Heart right ventricle (tissue), 16 donors: Measurements from ENCODE around the gene PTPRN2. TPM values are rescaled to one million over a fixed set of nuclear protein-coding genes. Genes with fewer than 3 reads are reported as not detected.

Source experiments
- ATAC-seq, 8 donors: fragments of 200-7000 bp; cut with Tn5 transposase; one replicate each; pipeline ENCODE4 v1.9.1; 2020; ENCODE audit warnings: mild to moderate bottlenecking in 8 of 8, moderate library complexity in 8 of 8, moderate number of reproducible peaks in 1 of 8
- DNase-seq, 2 donors: peaks; one replicate each; pipeline ENCODE4 v3.0.0-alpha.2; 2020
- H3K27ac ChIP-seq, 10 donors: fragments of 200-600 bp; sonication (generic) in 2 of 10; one replicate each; pipeline versions ENCODE4 v1.5.0 to v1.8.0; 2020 to 2022; ENCODE audit warnings: mild to moderate bottlenecking in 3 of 10
- H3K27me3 ChIP-seq, 7 donors: fragments of 200-600 bp; one replicate each; pipeline ENCODE4 v1.8.0; 2021 to 2022; ENCODE audit warnings: mild to moderate bottlenecking in 2 of 7
- H3K36me3 ChIP-seq, 9 donors: fragments of 200-600 bp; sonication (generic) in 1 of 9; one replicate each; pipeline versions ENCODE4 v1.5.0 to v1.8.0; 2020 to 2022; ENCODE audit warnings: mild to moderate bottlenecking in 2 of 9
- H3K4me1 ChIP-seq, 9 donors: fragments of 200-600 bp; sonication (generic) in 1 of 9; one replicate each; pipeline versions ENCODE4 v1.5.0 to v1.8.0; 2020 to 2022; ENCODE audit warnings: mild to moderate bottlenecking in 4 of 9
- H3K4me3 ChIP-seq, 10 donors: fragments of 200-600 bp; sonication (generic) in 2 of 10; one replicate each; pipeline versions ENCODE4 v1.5.0 to v1.8.0; 2020 to 2022; ENCODE audit warnings: mild to moderate bottlenecking in 7 of 10, moderate library complexity in 2 of 10
- H3K9me3 ChIP-seq, 11 donors: fragments of 200-600 bp in 10 of 11; sonication (generic) in 2 of 11; one replicate each; pipeline versions ENCODE4 v1.5.0 to v1.8.0; 2013 to 2022; ENCODE audit warnings: mild to moderate bottlenecking in 2 of 11, control low read depth in 1 of 11, moderate library complexity in 1 of 11
- CTCF ChIP-seq, 9 donors: fragments of 200-600 bp; sonication (generic) in 2 of 9; IDR thresholded peaks; one replicate each; pipeline versions ENCODE4 v1.5.0 to v1.8.0; 2021 to 2022; ENCODE audit warnings: antibody characterized with exemption in 9 of 9, mild to moderate bottlenecking in 5 of 9, moderate library complexity in 1 of 9
- WGBS, 2 donors: extraction: QIAGEN DNeasy Blood & Tissue Kit; methylation state at CpG; one replicate each; pipeline ENCODE4 v1.1.7; 2013; ENCODE audit warnings: inconsistent platforms in 1 of 2; 5-methylcytosine and 5-hydroxymethylcytosine counted together
- intact Hi-C, 10 donors: fragments of 100-400 bp; cut with DNase I; formaldehyde crosslinking; loops; one replicate each; pipeline versions ENCODE4 v1.11.1 to v1.14.2; 2022
- polyA plus RNA-seq, 2 donors: library from polyadenylated mRNA; stranded (reverse); fragments of 200-250 nt; gene quantifications; one replicate each; pipeline ENCODE4 v1.2.3, GENCODE V29; 2013
- total RNA-seq, 10 donors: library from RNA; stranded (reverse); fragmentation: NEBNext Ultra II Directional in 3 of 10; extraction: Animal tissue kit (Norgen Biotek cat#: 25700) in 3 of 10; gene quantifications; one replicate each; pipeline versions ENCODE4 v1.2.1 to v1.2.4, GENCODE V29; 2021 to 2023
- donor health status: Arrhythmogenic right ventricular cardiomyopathy.
- donor health status: ischemic (EF 13 %, LVEDD 7.1; RV severe dilation, severe dysfunction).
- donor health status: healthy with polysubstance abuse.
- donor health status: DM: no; HTN: yes; CAD: no.
- donor health status: DM: no; HTN: no; CAD: no.
- donor health status: ischemic (EF 25% LVEDD 6.9; RV normal size, moderate dysfunction).
- donor health status: ischemic (EF 25% LVEDD 5.7; RV mildly dilated, moderate dysfunction).
- donor health status: healthy.
- donor health status: DM: yes; HTN: yes; CAD: no.
- donor health status: Ischemic cardiomyopathy.
- donor health status: ischemic (EF 35%, LVEDD 5.7; RV mildly dilated, moderate dysfunction).
- donor health status: nonischemic (EF 11% LVEDD 7.7; RV severe dilation, severe dysfunction).
- donor health status: DM: yes; HTN: yes; CAD: no.
- donor health status: PGD.
- donor health status: ischemic (EF 29% LVEDD 5.4; RV normal size, mild dysfunction).
- donor health status: nonischemic (EF 23%, LVEDD 6.1; RV moderate dilation, normal function).

PTPRN2 gene
- total and polyA plus RNA-seq, 12 donors, result 0.82 to 1.8 (median 1.3) TPM

DNA sequence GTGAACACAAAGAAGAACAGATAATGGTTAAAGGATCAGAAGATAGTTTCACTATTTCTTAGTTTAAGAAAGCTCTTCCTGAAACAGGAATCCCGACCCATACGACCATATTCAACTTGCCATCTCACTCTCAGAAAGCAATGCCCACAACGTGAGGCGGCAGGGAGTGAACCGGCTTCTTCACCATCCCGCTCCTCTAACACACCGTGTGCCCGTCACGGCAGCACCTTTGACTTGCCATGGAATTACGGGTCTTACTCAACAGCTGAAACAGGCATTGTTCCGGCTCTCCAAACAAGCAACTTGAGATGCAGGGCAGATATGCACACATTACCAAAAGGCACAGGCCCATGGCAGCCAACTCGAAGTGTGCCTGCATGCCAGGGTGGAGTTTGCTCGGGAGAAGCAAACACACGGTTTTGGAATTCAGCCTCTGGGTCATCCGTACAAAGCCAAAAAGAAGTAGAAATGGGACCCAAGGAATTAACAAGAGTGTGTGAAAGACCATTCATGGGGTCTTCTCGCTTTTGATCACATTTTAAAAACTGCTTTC is 957.2 kb downstream of the PTPRN2 start:
- H3K4me1 ChIP-seq, result no peaks in the 10 kb centered on the region
- no peak for ATAC-seq
- 85 to 86% methylated on average over 16 of the region's 16 CpGs for WGBS, 2 donors
- no peak for DNase-seq
- H3K27me3 ChIP-seq, result peaks cover 0 to 26% (median 11%) of the 10 kb centered on the region in 7 donors
- no peaks in the 10 kb centered on the region for H3K36me3 ChIP-seq
- no peak for TF ChIP-seq CTCF (IDR thresholded peaks at IDR 0.05)
- no peaks in the 10 kb centered on the region for H3K9me3 ChIP-seq
- intact Hi-C loops, result no loop called here
- H3K4me3 ChIP-seq, result no peak overlapping the region
- H3K27ac ChIP-seq, result no peak overlapping the region

GRCh38 chr7:157628456-157628855 is 959.2 kb downstream of the PTPRN2 start:
- Histone ChIP-seq H3K36me3 (no peaks in the 10 kb centered on the region), H3K4me3 (no peak overlapping the region), H3K27ac (no peak overlapping the region), H3K4me1 (no peaks in the 10 kb centered on the region), H3K27me3 (peaks cover 0 to 13% (median 4%) of the 10 kb centered on the region in 7 donors), H3K9me3 (peaks cover 0 to 4% (median 0%) of the 10 kb centered on the region in 11 donors)
- intact Hi-C loops, result no loop called here
- WGBS, 2 donors, result 88% methylated on average over 12 of the region's 12 CpGs
- ATAC-seq (no peak), DNase-seq (no peak)
- TF ChIP-seq CTCF (IDR thresholded peaks at IDR 0.05), result no peak

DNA sequence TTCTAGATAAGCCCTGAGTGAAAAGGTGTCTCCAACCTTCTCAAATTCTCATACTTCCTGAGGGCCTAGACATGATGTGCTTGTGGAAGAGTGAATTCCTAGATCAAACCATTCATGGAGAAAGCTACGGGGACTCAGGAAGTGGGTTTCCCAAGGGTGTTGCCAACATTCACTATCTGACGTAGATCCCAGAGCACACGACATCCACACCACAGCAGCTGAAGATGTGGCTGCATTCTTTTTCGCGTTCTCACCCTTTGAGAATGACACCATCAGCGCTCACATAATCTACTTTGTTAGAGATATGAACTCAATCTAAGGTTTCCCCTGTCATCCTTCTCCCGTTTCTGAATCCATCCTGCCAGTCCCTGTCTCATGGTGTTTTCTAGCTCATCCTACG is 960.0 kb downstream of the PTPRN2 start:
- no peak for ATAC-seq
- intact Hi-C loops, result no loop called here
- no peak overlapping the region for H3K27ac ChIP-seq
- H3K27me3 ChIP-seq, result peaks cover 0 to 8% (median 4%) of the 10 kb centered on the region in 7 donors
- no peaks in the 10 kb centered on the region for H3K36me3 ChIP-seq
- no peak overlapping the region for H3K4me3 ChIP-seq
- 57 to 61% methylated on average over 8 of the region's 8 CpGs for WGBS, 2 donors
- peaks cover 0 to 4% (median 0%) of the 10 kb centered on the region in 11 donors for H3K9me3 ChIP-seq
- DNase-seq, result no peak
- TF ChIP-seq CTCF (IDR thresholded peaks at IDR 0.05), result no peak
- H3K4me1 ChIP-seq, result no peaks in the 10 kb centered on the region

- H3K27me3 ChIP-seq, result peaks cover 0 to 8% (median 7%) of the 10 kb centered on the region in 7 donors
- no peaks in the 10 kb centered on the region for H3K36me3 ChIP-seq
- DNase-seq (no peak), ATAC-seq (no peak)
- no peak overlapping the region for H3K27ac ChIP-seq
- TF ChIP-seq CTCF (IDR thresholded peaks at IDR 0.05), result no peak
- H3K4me3 ChIP-seq, result no peak overlapping the region
- no peaks in the 10 kb centered on the region for H3K4me1 ChIP-seq
- 88 to 89% methylated on average over 8 of the region's 8 CpGs for WGBS, 2 donors
- peaks cover 0 to 4% (median 0%) of the 10 kb centered on the region in 11 donors for H3K9me3 ChIP-seq
- intact Hi-C loops, result no loop called here
Measured at GRCh38 chr7:157627033-157627432, 960.6 kb downstream of the PTPRN2 start.
